ENCODE results near the gene CIBAR2. TPM values are rescaled to one million over a fixed set of nuclear protein-coding genes. Genes with fewer than 3 reads are reported as not detected.

The CIBAR2 gene
- total and polyA plus RNA-seq, 10 of the 15 experiments (the other 5 are each of a cell fraction or from before 2014, with no cell fraction given): 0.05 to 0.16 (median 0.07) TPM; not detected in 7

GRCh38 chr16:85103114-85104079 lies 8.9 kb downstream of the CIBAR2 start (continued):
- TF ChIP-seq PML (IDR thresholded peaks at IDR 0.05; ENCODE audit: low read length) (no peak), RAD51 (IDR thresholded peaks at IDR 0.05) (no peak), NR2C1 (IDR thresholded peaks at IDR 0.05) (no peak), ATF7 (IDR thresholded peaks at IDR 0.05; ENCODE audit: low read depth) (no peak)

- Histone ChIP-seq H3K4me1 (ENCODE audit: control insufficient read depth, insufficient read depth, low read length) (peaks cover 34% of the 10 kb centered on the region), H3K4me2 (ENCODE audit: control insufficient read depth, insufficient read depth) (peak overlapping the region; percentile 34; the same call in 1 of the 2 replicates), H3K79me2 (ENCODE audit: control insufficient read depth, insufficient read depth, low read length) (no peaks in the 10 kb centered on the region), H3K27ac (ENCODE audit: control insufficient read depth, insufficient read depth) (no peak overlapping the region), H3K27me3 (replicated peaks in 1 of 2; ENCODE audit: control insufficient read depth in 2 of 2, insufficient read depth in 2 of 2, low read length in 1 of 2) (no peaks in the 10 kb centered on the region; a peak in 1 of 4 replicates), H3K36me3 (ENCODE audit: control insufficient read depth in 2 of 2, insufficient read depth in 2 of 2, low read length in 1 of 2) (no peaks in the 10 kb centered on the region), H3K4me3 (no peak overlapping the region), H2AFZ (ENCODE audit: control insufficient read depth, low read depth, low read length) (no peak overlapping the region), H3K9ac (ENCODE audit: control insufficient read depth, insufficient read depth, low read length) (no peak overlapping the region), H3K9me3 (replicated peaks; ENCODE audit: control insufficient read depth, insufficient read depth, low read length) (no peaks in the 10 kb centered on the region), H4K20me1 (ENCODE audit: control insufficient read depth, insufficient read depth) (no peaks in the 10 kb centered on the region)
- ChIA-PET CTCF (no interaction called here), RAD21 (ENCODE audit: unreplicated experiment) (no interaction called here), SMC1A (ENCODE audit: uncharacterized antibody, unreplicated experiment) (interaction anchor here (0.5 to 1.2 kb wide), 2 partner anchors 13 to 352 kb away, joined by 3 to 4 read pairs; no protein-coding TSS in a partner anchor), POLR2A (no interaction called here)
- intact Hi-C loops (cut with micrococcal nuclease; ENCODE audit: unreplicated experiment) (no loop called here), in situ Hi-C loops (cut with MboI) (no loop called here)
- DNase-seq (ENCODE audit: low read depth, low spot score): no peak
- WGBS (ENCODE audit: insufficient coverage, insufficient replicate concordance, low lambda C conversion rate, missing lambda C conversion rate): 50% methylated on average over 11 of the region's 11 CpGs
- no peak for ATAC-seq
- no TSS peak for BruUV-seq (replicated peaks)
- FAIRE-seq: no peak
- TF ChIP-seq STAT1 (conservative IDR thresholded peaks at IDR 0.05) (no peak), RAD51 (IDR thresholded peaks at IDR 0.05) (no peak), EZH2 (IDR thresholded peaks at IDR 0.05; ENCODE audit: borderline replicate concordance, control insufficient read depth, low read depth, low read length) (no peak), SREBF1 (IDR thresholded peaks at IDR 0.05; ENCODE audit: low read length) (no peak), NBN (IDR thresholded peaks at IDR 0.05) (no peak), USF2 (IDR thresholded peaks at IDR 0.05; ENCODE audit: borderline replicate concordance, low read depth, low read length) (no peak), POLR2A (IDR thresholded peaks at IDR 0.05; ENCODE audit: low read depth, low read length) (no peak), IKZF2 (IDR thresholded peaks at IDR 0.05) (no peak), YBX1 (IDR thresholded peaks at IDR 0.05) (no peak), MEF2B (IDR thresholded peaks at IDR 0.05; ENCODE audit: partially characterized antibody, poor library complexity, severe bottlenecking) (no peak), MLLT1 (IDR thresholded peaks at IDR 0.05) (no peak), FOS (IDR thresholded peaks at IDR 0.05; ENCODE audit: borderline replicate concordance, extremely low read depth, insufficient read length) (no peak), HSF1 (IDR thresholded peaks at IDR 0.05; ENCODE audit: low read depth, low read length) (no peak)
Measured at GRCh38 chr16:85101956-85102630, 10.2 kb downstream of the CIBAR2 start.
